Measurements from ENCODE around the gene POLA1.

Gene POLA1

GRCh38 chrX:25012793-25013631, 319.3 kb downstream of the POLA1 start:
- Mint-ChIP-seq H3K27me3 (ENCODE audit: low read depth) (peaks cover 97% of the 10 kb centered on the region), H3K9me3 (no peaks in the 10 kb centered on the region), H3K36me3 (ENCODE audit: low read depth) (no peaks in the 10 kb centered on the region), H3K4me1 (peaks cover 32% of the 10 kb centered on the region), H3K27ac (no peak overlapping the region), H3K4me3 (peak overlapping the region; percentile 71 to 86 (median 73))
- no peak for TF ChIP-seq CTCF (IDR thresholded peaks at IDR 0.05; ENCODE audit: unreplicated experiment in 3 of 3)

- peak overlapping the region; percentile 56 to 84 (median 82) for H3K4me3 Mint-ChIP-seq
- peaks cover 97% of the 10 kb centered on the region for H3K27me3 Mint-ChIP-seq (ENCODE audit: low read depth)
- no peak overlapping the region for H3K27ac Mint-ChIP-seq
- no peaks in the 10 kb centered on the region for H3K36me3 Mint-ChIP-seq (ENCODE audit: low read depth)
- no peaks in the 10 kb centered on the region for H3K9me3 Mint-ChIP-seq
- H3K4me1 Mint-ChIP-seq: peaks cover 35% of the 10 kb centered on the region
- no peak for TF ChIP-seq CTCF (IDR thresholded peaks at IDR 0.05; ENCODE audit: unreplicated experiment in 3 of 3)
Observed at GRCh38 chrX:25013632-25014365, 320.1 kb downstream of the POLA1 start.

- peak overlapping the region; percentile 56 to 84 (median 82) for H3K4me3 Mint-ChIP-seq
- H3K9me3 Mint-ChIP-seq: no peaks in the 10 kb centered on the region
- no peak for TF ChIP-seq CTCF (IDR thresholded peaks at IDR 0.05; ENCODE audit: unreplicated experiment in 3 of 3)
- no peak overlapping the region for H3K27ac Mint-ChIP-seq
- H3K36me3 Mint-ChIP-seq (ENCODE audit: low read depth): no peaks in the 10 kb centered on the region
- H3K27me3 Mint-ChIP-seq (ENCODE audit: low read depth): peaks cover 97% of the 10 kb centered on the region
- peaks cover 36% of the 10 kb centered on the region for H3K4me1 Mint-ChIP-seq
Observed at GRCh38 chrX:25014366-25014838, 320.7 kb downstream of the POLA1 start.

GRCh38 chrX:25015486-25016360, 322.0 kb downstream of the POLA1 start, which contains the start of gene ARX:
TSS of gene ARX (minus strand) at chrX:25015965. CDS start at chrX:25015737, 228 bp downstream.
- no peak for TF ChIP-seq CTCF (IDR thresholded peaks at IDR 0.05; ENCODE audit: unreplicated experiment in 3 of 3)
- no peaks in the 10 kb centered on the region for H3K36me3 Mint-ChIP-seq (ENCODE audit: low read depth)
- H3K27ac Mint-ChIP-seq: no peak within 1 kb of the TSS
- H3K4me3 Mint-ChIP-seq: peak within 1 kb of the TSS; percentile 40 to 86 (median 80)
- no peaks in the 10 kb centered on the region for H3K9me3 Mint-ChIP-seq
- peaks cover 96% of the 10 kb centered on the region for H3K27me3 Mint-ChIP-seq (ENCODE audit: low read depth)
- H3K4me1 Mint-ChIP-seq: peaks cover 42% of the 10 kb centered on the region

- Mint-ChIP-seq H3K4me3 (peak overlapping the region; percentile 40 to 86 (median 68)), H3K4me1 (peaks cover 45% of the 10 kb centered on the region), H3K36me3 (ENCODE audit: low read depth) (no peaks in the 10 kb centered on the region), H3K9me3 (no peaks in the 10 kb centered on the region), H3K27ac (no peak overlapping the region), H3K27me3 (ENCODE audit: low read depth) (peaks cover 96% of the 10 kb centered on the region)
- no peak for TF ChIP-seq CTCF (IDR thresholded peaks at IDR 0.05; ENCODE audit: unreplicated experiment in 3 of 3)
Observed at GRCh38 chrX:25016361-25016671, 322.6 kb downstream of the POLA1 start.

All from nephron (organoid).